Progenitor cell of endocrine pancreas (in vitro differentiated cells): Measurements from ENCODE around the gene MAP3K14. TPM values are rescaled to one million over a fixed set of nuclear protein-coding genes. Genes with fewer than 3 reads are reported as not detected.

ENCODE experiments used
- DNase-seq: peaks from one replicate; pipeline ENCODE4 v3.0.0; 2021; ENCODE audit warnings: low spot score; ENCODE audit not compliant: unreplicated experiment
- H3K27ac Mint-ChIP-seq: 2 replicates; pipeline ENCODE4 v1.8.0; 2021; ENCODE audit warnings: mild to moderate bottlenecking, moderate library complexity, mixed read lengths
- H3K27me3 Mint-ChIP-seq: 2 replicates; pipeline ENCODE4 v1.8.0; 2021; ENCODE audit warnings: mixed read lengths
- H3K36me3 Mint-ChIP-seq: 2 replicates; pipeline ENCODE4 v1.8.0; 2022; ENCODE audit warnings: mixed read lengths; ENCODE audit not compliant: insufficient read depth
- H3K4me1 Mint-ChIP-seq: 2 replicates; pipeline ENCODE4 v1.8.0; 2021; ENCODE audit warnings: low read depth, mixed read lengths
- H3K4me3 Mint-ChIP-seq: 2 replicates; pipeline ENCODE4 v1.8.0; 2021; ENCODE audit warnings: low read depth, mild to moderate bottlenecking, moderate library complexity, mixed read lengths
- H3K9me3 Mint-ChIP-seq: 2 replicates; pipeline ENCODE4 v1.8.0; 2021; ENCODE audit warnings: low read depth, mixed read lengths
- total RNA-seq: library from RNA; stranded (reverse); gene quantifications from 2 replicates; pipeline ENCODE4 v1.2.1, GENCODE V29; 2021
- TF ChIP-seq, protein P1 (sequence below): fragments of 200-600 bp; sonication (generic); IDR thresholded peaks from one replicate; pipeline ENCODE4 v1.5.0; 2021; ENCODE audit warnings: antibody characterized with exemption, mild to moderate bottlenecking; ENCODE audit not compliant: unreplicated experiment

Gene MAP3K14
- total RNA-seq, 1 donor from 2014 or later: 7.8 TPM

DNA sequence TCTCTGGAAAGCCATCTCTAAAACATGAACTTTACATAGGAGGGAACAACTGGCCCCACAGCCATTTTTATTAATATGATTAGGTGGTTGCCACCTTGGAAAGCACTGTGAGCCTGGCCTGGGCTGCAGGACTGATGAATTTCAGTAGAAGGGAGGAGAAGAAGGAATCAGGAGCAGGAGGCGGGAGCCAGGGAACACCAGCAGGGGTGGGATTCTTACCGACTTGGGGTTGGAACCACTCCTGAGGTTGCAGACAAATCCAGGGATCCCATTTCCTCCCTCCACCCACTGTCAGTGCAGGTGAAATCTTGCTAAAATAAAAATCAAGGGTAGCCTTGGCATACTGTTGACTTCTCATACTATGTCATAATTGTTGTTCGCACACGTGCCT lies 16.9 kb upstream of the MAP3K14 start:
- DNase-seq: no peak
- no peak overlapping the region for H3K4me3 Mint-ChIP-seq
- TF ChIP-seq, protein P1, sequence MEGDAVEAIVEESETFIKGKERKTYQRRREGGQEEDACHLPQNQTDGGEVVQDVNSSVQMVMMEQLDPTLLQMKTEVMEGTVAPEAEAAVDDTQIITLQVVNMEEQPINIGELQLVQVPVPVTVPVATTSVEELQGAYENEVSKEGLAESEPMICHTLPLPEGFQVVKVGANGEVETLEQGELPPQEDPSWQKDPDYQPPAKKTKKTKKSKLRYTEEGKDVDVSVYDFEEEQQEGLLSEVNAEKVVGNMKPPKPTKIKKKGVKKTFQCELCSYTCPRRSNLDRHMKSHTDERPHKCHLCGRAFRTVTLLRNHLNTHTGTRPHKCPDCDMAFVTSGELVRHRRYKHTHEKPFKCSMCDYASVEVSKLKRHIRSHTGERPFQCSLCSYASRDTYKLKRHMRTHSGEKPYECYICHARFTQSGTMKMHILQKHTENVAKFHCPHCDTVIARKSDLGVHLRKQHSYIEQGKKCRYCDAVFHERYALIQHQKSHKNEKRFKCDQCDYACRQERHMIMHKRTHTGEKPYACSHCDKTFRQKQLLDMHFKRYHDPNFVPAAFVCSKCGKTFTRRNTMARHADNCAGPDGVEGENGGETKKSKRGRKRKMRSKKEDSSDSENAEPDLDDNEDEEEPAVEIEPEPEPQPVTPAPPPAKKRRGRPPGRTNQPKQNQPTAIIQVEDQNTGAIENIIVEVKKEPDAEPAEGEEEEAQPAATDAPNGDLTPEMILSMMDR: no peak
- H3K36me3 Mint-ChIP-seq: no peaks in the 10 kb centered on the region
- no peak overlapping the region for H3K27ac Mint-ChIP-seq
- H3K9me3 Mint-ChIP-seq: no peaks in the 10 kb centered on the region
- peaks cover 5% of the 10 kb centered on the region for H3K4me1 Mint-ChIP-seq
- H3K27me3 Mint-ChIP-seq: no peaks in the 10 kb centered on the region

DNA sequence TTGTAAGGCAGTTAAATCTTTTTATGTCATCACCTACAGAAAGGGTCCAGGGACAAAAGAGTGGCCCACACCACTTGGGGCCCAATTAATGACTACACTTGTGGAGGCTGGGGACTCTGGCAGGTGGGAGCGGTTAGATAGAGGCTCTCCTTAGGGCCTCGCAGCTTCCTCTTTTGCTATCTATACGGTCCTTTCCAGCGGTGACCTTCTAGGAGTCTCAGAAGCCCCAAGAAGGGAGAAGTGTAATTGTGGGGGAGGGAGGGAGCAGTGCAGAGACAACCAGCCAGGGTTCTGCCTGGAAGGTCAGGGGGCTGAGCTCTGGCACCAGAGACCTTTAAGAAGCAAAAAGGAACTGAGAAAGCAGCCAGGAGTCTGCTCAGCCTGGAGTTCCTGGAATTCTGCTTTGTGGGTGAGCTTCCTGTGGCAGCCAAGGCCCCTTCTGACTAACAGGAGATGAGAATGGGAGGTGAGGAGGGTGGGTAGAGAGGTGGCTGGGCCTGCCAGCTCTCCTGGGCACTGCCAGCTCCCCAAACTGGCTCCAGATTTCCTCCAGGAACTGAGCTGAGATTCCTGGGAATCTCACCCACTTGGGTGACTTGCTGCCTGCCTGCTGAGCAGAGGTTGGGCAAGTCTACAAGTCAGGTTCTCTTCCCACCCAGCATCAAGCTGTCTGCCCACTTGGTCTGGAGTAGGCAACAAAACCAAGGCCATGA lies 16.3 kb upstream of the MAP3K14 start:
- H3K4me1 Mint-ChIP-seq: peaks cover 5% of the 10 kb centered on the region
- DNase-seq: no peak
- no peaks in the 10 kb centered on the region for H3K36me3 Mint-ChIP-seq
- TF ChIP-seq, protein P1: no peak
- no peak overlapping the region for H3K4me3 Mint-ChIP-seq
- no peaks in the 10 kb centered on the region for H3K27me3 Mint-ChIP-seq
- H3K27ac Mint-ChIP-seq: no peak overlapping the region
- H3K9me3 Mint-ChIP-seq: no peaks in the 10 kb centered on the region

DNA sequence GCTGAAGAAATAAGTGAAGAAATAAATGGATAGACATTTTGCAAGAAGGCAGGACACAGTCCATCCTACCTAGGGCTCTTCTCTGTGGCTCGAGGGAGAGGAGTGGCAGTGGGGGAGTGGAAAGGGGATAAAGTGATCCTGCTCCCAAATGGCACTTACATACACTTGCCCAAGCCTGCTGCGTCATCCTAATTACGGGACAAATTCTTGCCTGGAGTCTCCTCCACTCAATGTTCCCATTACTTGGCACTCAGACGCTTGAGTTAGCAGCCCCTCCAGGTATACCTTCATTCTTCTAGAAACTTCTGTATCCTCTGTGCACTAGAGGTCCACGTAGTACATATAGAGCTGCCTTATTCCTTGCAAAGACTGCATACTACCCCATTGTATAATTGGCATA lies 15.7 kb upstream of the MAP3K14 start:
- no peak overlapping the region for H3K4me3 Mint-ChIP-seq
- peaks cover 5% of the 10 kb centered on the region for H3K4me1 Mint-ChIP-seq
- H3K9me3 Mint-ChIP-seq: no peaks in the 10 kb centered on the region
- TF ChIP-seq, protein P1: no peak
- no peaks in the 10 kb centered on the region for H3K36me3 Mint-ChIP-seq
- H3K27ac Mint-ChIP-seq: no peak overlapping the region
- no peak for DNase-seq
- H3K27me3 Mint-ChIP-seq: no peaks in the 10 kb centered on the region

DNA sequence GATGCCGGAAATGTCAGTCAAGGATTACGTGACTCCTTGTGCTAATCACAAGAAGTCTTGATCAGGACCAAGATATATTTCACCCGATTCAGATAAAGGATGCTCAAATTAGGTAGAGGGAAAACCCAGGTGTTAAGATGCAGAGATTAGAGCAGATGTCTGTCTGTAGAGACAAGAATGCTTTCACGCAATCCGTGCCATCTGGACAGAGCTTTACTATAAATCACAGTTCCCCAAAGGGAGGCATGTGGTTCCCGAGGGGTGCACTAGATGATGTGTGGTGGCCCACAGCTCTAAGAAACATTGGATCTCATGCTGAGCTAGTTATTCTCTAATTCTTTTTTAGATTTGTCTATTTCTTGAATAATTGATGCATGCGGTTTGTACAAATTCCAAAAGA lies 9.8 kb upstream of the MAP3K14 start:
- H3K27me3 Mint-ChIP-seq: peaks cover 17% of the 10 kb centered on the region

DNA sequence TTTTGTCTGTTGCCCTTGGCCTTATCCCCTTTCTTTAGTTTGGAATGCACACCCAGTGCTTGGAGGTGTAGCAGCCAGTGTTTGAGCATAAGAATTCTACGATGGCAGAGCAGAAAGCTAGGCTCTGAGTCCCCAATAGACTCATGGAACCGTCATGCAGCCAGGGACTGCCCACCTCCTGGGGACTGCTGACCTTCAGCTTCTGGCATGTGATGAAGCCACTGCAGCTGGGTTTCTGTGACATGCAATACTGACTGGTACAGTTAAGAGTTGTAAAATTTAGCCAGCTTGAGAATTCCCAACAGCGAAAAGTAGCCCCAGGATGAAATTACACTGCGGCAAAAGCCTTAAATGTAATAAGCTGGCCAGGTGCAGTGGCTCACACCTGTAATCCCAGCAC lies 9.0 kb upstream of the MAP3K14 start:
- TF ChIP-seq, protein P1: no peak
- Mint-ChIP-seq H3K36me3 (no peaks in the 10 kb centered on the region), H3K9me3 (no peaks in the 10 kb centered on the region), H3K27me3 (peaks cover 24% of the 10 kb centered on the region), H3K4me3 (no peak overlapping the region), H3K27ac (no peak overlapping the region), H3K4me1 (no peaks in the 10 kb centered on the region)
- no peak for DNase-seq

More for the DNA sequence above, 9.8 kb upstream of the MAP3K14 start:
- H3K4me1 Mint-ChIP-seq: no peaks in the 10 kb centered on the region
- H3K36me3 Mint-ChIP-seq: no peaks in the 10 kb centered on the region
- TF ChIP-seq, protein P1: no peak
- H3K4me3 Mint-ChIP-seq: no peak overlapping the region
- H3K27ac Mint-ChIP-seq: no peak overlapping the region
- no peaks in the 10 kb centered on the region for H3K9me3 Mint-ChIP-seq
- no peak for DNase-seq
